Stimulated activated CD8-positive, alpha-beta memory T cell treated with anti-CD3 and anti-CD28 coated beads, Interleukin-2, amount 100 ng/mL, for 1 hour (primary cell): ENCODE data around the gene MED8.
"Not testable (repeated sequence)": the region's sequence is repeated elsewhere in the genome, so short reads cannot be mapped to it uniquely, and the experiment has no call there.

Source experiments
- DNase-seq, 2 donors: peaks; one replicate each; pipeline ENCODE4 v3.0.0-alpha.2; 2020; ENCODE audit warnings: low read depth in 2 of 2

The MED8 gene

GRCh38 chr1:43383449-43383848 is 6.2 kb downstream of the MED8 start:
- DNase-seq: no peak

DNA sequence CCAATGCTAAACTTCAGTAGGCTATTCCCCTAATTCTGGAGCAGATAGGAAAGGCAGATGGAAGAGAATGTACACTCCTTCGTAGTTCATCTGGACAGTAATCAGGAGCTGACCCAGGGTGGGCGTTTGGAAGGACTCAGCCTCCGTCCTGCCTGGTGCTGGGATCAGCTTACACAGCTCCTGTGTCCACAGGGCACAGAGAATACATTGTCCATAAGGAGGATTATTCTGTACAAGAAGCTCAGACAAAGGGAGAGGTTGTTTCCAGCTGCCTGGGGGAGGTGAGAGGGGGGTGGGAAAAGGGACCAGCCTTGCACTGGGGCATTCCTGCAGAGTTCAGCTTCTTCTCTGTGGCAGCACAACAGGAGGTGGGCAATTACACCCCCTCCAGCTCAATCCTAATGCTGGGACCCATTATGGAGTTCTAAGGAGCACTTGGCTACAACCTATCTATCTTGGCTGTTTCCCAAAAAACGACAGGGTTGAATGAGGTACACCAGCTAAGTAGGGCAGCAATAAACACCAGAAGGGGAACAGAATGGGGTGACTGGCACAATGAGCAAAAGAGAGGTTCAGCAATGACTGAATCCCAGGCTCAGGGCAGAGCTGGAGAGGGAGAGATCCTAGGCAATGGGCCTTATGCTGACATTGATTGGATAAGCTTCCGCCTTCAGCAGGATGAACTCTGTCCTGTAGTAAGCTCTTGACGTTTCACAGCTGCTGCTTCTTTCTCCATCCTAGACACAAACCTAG is 7.4 kb downstream of the MED8 start:
- DNase-seq: no peak

GRCh38 chr1:43381612-43382011 is 8.0 kb downstream of the MED8 start:
- no peak for DNase-seq

- DNase-seq: no peak
These were observed 10.1 kb downstream of the MED8 start for GRCh38 chr1:43379476-43379875.

DNA sequence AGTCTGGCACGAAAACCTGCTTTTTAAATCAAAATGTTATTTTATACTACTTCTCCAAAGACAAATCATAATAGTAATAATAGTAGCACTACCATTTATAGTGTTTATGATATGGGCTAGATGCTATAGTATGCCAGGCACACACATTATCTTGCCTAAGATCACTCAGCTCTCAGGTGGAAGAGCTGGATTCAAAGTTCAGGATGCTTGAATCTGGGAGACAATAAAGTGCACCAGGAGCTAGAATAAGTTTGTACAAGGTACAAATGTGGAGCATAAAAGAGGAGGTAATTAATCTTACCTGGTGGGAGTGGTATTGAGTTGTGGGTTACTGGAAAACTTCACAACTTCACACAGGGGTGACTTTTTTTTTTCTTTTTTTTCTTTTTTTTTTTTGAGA is 11.8 kb downstream of the MED8 start:
- no peak for DNase-seq

DNA sequence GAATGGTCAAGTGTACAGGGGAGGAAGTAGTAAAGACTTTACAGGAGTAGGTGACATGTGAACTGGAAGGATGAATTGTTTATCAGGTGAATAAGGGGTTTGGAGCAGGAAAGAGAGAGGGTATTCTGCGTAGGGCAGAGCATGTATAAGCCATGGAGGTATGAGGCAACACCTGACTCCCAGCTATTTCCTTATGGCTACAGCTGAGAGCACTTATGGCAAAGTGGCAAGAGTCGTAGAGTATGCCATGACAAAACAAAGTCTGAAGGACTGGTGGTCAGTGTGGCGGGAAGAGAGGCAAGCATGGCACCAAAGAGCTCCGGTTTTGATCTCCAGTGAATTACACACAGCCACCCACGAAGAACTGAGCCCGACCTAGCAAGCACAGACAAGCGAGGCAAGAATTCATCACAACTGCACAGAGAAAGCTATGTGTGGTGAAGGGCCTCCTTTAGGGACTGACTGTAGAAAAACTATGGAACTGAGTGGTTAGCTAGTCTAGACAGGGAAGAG is 12.8 kb downstream of the MED8 start:
- no peak for DNase-seq

DNA sequence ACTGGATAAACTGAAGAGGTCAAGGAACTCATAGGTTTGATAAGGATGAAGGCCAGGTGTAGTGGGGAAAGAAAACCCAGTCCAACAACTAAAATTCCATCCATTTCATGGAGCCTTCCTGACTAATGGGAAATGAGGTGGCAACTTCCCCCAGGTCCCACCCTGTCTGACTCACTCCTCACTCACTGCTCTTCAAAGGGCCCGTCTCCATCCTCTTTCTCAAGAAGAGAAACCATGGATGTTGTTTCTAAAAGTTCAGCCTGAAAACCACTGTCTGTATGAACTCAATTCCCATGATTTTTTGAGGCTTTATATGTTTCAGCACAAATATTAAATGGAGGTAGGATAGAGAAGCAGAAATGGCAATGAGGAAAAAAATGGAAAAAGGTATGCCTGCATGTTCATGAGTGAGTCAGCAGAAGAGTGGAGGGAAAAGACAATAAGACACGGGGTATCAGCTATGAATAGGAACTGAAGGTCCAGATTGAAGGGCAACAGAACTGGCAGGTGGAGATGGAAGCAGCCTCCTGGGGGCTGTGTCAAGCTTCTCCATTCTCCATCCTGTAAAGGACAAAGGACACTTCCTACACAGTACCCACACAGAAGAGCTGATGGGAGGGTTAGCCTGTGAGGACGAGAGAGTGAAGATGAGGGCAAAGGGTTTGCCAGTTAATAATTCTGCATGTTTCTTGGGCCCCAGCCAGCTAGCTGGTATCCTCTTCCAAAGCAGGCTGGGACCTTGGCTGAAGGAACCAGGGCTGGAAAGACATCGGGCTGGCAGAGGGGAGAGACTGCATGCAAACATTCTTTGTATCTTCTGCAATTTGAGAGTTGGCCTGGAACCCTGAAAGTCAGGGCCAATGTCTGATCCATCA is 16.3 kb downstream of the MED8 start:
- DNase-seq: no peak

DNA sequence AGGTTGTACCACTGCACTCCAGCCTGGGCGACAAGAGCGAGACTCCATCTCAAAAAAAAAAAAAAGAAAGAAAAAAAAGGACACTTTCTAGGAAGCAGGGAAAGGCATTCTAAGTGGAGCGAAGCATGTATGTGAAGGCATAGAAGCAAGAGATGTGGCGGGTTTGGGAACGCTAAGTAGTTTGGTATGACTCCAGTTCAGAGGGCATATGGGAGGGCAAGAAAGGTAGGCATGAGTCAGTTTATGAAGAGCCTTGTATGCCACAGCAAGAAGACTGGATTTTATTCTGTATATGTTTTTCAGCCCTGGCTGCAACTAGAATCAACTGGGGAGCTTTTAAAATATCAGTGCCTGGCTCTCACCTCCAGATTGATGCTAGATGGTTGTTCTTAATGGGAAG is 17.4 kb downstream of the MED8 start:
- DNase-seq: no peak

DNA sequence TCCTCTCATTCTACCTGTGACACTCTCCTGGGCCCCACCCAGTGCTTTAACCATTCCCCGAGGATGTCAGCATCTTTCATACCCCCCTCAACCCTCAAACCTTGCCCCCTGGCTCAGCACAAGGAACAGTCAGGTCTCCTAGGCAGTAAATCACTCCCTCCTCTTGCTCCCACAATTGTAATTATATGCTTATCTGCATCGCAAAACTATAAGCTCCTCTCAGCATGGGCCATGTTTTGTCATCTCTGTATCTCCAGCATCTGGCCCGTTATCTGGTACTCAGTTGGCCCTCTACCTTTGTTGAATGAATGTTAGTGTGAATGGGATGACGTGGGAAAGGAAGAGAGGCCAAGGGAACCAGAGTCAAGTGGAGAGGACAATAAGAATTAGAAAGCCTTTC is 19.0 kb downstream of the MED8 start:
- DNase-seq: no peak

DNA sequence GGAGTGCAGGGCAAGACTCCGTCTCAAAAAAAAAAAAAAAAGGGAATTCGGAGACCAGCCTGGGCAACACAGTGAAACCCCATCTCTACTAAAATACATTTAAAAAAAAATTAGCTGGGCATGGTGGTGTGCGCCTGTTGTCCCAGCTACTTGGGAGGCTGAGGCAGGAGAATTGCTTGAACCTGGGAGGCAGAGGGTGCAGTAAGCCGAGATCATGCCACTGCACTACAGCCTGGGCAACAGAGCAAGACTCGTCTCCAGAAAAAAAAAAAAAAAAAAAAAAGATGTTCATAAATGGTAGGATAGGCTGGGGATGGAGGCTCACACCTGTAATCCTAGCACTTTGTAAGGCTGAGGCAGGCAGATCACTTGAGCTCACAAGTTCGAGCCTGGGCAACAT is 19.8 kb downstream of the MED8 start:
- DNase-seq: not testable (repeated sequence)

DNA sequence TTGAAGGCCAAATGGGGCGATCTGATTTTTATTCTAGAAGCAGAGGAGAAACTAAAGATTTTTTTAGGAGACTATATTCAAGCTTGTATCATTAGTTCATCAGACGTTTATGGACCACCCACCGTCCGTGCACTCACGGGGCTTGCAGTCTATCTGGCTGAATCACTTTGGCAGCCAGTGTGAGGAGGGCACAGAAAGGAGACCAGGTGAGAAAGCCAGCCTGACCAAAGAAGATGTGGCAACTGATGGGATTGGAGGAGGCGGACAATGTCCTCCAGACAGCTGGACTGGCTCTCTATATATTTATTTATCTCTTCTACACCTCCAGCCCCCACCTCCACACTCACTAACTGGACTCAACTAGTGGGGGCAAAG is 21.0 kb downstream of the MED8 start:
- no peak for DNase-seq

DNA sequence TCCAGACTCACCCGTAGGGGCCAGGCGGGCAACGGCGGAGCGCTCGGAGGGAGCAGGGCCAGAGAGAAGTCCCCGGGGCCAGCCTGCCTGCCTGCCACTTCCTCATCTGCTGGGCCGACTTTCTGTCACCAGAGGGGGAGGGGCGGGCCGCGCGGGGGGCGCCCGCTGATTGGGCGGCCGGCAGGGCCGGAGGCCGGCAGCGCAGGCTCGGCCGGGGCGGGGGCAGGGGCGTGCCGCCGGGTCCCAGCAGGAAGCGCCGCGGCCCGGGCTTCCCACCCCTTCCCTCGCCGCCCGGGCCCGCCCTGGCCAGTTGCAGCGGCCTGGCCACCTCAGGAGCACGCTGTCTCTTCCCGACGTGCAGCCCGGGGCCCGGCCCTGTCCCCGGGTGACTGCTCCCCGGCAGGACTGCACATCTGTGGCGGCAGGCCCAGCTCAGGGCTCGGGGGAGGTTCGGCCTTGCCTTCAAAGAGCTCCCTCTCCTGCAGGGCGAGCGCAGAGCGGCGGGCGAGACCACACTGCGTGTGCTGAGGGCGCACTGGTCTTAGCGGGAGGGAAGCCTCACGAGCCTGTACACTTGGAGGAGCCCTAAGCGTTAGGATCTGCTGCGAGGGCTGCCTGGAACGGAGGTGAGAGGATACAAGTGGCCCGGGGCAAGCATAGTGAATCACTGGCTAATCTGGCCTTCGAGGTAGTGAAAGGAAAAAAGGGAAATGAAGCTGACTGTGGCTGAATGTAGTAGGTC is 21.5 kb downstream of the MED8 start, which contains the start of gene ELOVL1:
Gene ELOVL1, minus strand, starts transcription at position 108 of the 742 bp plus-strand sequence. CDS start 2,402 bp downstream, outside the sequence.
- DNase-seq: peak; percentile 68 to 74

DNA sequence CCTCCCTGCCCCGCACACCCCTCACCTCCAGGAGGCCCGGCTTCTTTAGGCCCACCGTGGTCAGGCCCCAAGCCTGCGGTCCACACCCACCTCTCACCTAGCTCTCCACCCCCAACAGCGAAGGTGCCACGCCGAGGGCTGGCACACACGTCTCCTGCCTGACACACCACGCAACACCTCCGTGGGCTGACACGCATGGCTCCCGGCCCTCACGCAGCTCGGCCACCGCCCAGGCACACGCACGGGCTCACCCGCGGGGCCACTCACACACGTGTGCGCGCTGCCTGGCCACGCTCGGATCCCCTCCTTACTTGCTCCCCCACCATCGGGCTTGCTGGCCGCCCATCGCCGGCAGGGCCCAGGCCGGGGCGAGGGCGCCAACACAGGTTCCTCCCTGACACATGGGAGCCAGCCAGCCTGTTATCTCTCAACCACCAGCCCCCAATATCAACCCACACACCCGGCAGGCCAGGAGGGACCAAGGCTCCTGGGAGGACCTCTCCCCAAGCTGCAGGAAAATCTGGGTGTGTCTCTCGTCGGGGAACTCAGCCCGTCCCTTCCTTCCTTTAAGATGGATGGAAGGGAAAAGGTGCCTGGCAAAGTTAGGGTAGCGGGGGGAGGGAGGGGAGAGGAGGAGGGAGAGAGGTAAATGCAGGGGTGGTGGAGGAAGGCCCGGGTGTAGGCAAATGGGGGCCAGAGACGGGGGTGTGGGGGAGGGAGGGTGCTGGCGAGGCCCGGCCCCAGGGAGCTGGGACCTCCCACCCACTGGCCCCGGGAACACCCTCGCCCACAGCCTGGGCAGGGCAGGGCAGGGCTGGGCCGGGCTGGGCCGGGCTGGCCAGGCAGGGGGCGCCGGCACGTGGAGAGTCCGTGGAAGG is 22.3 kb downstream of the MED8 start:
- DNase-seq: peak in 1 of 2 donors; percentile 13

- no peak for DNase-seq
These were observed 23.0 kb downstream of the MED8 start for GRCh38 chr1:43366601-43367025.

GRCh38 chr1:43366179-43366578 is 23.4 kb downstream of the MED8 start:
- DNase-seq: no peak

DNA sequence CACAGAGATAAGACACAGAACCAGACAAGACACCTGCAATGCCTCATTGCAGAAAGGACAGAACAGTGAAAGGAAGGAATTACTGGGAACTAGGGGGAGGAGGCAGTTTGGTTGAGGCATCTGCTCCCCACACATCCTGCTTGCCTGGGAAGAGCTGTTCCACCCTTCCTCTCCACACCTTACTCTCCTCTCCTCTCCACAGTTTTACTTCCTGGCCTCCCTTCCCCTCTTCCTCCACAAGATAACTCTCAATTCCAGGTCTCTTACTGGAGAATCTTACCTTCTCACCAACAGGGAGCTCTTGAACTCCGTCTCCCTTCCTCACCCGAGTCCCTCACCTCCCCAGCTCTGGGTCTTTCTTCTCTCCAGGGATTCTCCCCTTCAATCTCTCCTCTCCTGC is 23.9 kb downstream of the MED8 start:
- DNase-seq: no peak

GRCh38 chr1:43363935-43364525 is 25.6 kb downstream of the MED8 start:
- DNase-seq: no peak

DNA sequence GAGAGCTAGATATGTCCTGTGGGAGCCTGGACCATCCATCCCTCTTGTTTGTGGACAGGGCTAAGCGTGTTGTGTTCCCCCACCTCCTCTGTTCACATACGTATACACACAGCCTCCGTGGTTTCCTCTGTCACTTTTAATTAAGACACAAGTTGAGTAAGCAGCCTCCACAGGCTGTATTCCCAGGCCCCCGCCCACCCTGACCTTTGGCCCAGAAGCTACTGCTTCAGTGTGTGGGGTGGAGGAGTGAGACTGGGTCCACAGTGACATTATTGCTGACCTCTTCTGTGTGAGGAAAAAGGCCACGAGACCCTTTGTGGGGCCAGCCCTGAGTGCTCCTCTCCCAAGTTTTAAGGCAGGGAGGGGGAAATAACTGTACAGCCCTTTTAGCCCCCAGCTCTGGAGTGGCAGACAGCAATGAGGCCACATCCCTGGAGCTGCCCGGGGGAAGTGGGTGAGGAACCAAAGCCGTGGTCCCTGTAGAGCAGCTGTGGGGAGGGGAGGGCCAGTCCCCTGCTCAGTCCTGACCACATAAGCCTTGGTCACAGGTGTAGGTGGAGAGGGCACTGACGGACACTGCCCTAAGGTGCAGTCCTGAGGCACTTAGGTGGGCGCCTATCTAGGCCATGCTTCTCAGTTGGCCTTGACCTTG is 26.2 kb downstream of the MED8 start:
- no peak for DNase-seq

DNA sequence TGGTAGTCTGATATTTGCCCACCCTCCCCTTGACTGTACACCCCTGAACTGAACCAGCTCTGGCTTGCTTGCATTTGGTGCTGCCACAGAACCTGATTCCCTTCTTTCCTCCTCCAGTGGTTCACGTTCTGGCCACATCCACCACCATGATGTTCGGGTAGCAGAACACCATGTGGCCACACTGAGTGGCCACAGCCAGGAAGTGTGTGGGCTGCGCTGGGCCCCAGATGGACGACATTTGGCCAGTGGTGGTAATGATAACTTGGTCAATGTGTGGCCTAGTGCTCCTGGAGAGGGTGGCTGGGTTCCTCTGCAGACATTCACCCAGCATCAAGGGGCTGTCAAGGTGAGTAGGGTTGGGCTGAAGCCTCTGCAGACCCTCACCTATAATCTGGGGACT is 29.0 kb downstream of the MED8 start:
- DNase-seq: no peak

GRCh38 chr1:43359696-43360095 is 29.9 kb downstream of the MED8 start:
- DNase-seq: no peak
